AG08395 (cell line): ENCODE results near the gene GHDC.
"Not testable (repeated sequence)": the region's sequence is repeated elsewhere in the genome, so short reads cannot be mapped to it uniquely, and the experiment has no call there.

Source experiments
- DNase-seq: peaks from one replicate; pipeline ENCODE4 v3.0.0; 2012; ENCODE audit warnings: mixed read lengths, low spot score

Gene GHDC, protein sequence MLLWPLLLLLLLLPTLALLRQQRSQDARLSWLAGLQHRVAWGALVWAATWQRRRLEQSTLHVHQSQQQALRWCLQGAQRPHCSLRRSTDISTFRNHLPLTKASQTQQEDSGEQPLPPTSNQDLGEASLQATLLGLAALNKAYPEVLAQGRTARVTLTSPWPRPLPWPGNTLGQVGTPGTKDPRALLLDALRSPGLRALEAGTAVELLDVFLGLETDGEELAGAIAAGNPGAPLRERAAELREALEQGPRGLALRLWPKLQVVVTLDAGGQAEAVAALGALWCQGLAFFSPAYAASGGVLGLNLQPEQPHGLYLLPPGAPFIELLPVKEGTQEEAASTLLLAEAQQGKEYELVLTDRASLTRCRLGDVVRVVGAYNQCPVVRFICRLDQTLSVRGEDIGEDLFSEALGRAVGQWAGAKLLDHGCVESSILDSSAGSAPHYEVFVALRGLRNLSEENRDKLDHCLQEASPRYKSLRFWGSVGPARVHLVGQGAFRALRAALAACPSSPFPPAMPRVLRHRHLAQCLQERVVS

DNA sequence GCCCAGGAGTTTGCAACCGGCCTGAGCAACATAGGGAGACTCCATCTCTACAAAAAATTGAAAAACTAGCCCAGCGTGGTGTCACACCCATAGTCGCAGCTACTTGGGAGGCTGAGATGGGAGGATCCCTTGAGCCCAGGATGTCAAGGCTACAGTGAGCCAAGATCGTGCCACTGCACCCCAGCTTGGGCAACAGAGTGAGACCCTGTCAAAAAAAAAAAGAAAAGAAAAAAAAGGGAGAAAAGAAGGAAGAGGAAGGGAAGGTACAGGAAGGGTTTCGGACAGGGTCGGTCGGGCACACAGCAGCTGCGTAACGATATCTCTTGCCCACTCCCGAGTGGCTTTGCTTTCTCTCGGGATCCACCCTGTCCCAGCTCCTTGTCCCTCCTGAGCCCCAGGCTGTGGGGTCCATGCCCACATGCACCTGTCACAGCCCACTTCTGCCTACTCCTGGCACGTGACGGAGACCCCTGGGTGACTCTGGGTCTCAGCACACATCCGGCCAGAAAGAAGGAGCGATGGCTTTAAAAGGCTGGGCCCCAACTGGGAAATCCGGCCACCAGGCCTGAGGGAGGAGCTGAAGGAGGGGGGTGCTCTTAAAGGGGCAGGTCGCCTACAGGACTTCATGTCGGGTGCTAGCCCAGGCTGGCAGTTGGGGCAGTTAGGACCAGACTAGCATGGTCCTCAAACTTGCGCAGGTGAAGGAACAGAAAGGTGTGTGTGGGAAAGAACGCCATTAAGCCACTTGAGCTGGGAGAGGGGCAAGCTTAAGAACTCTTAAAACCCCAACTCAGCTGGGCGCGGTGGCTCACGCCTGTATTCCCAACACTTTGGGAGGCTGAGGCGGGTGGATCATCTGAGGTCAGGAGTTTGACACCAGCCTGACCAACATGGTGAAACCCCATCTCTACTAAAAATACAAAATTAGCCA, at the start of gene GHDC:
GHDC (minus strand) TSS at position 526 of the 931 bp plus-strand sequence. CDS start 913 bp downstream, outside the sequence.
- DNase-seq, result peak; percentile 88

DNA sequence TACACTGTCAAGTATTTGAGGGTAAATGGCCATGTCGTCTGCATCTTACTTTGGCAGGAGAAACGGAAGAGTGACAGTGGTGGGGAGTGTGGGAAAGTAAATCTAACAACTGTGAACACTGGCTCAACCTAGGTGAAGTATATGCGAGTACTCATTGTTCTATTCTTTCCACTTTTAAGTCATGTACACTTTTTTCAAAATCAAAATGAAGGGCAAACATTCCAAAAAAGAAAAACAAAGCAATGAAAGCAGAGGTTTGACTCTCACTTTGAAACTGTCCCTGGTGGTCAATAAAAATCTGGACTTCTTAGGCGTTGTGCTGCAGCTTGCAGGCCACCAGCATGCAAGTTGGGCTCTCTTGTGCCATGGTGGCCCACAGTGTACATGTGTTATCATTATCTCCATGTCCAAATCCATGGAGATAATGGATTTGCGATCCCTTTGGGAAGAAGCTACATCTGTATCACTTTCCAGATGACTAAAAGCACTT, 49.2 kb upstream of the GHDC start:
- no peak for DNase-seq

DNA sequence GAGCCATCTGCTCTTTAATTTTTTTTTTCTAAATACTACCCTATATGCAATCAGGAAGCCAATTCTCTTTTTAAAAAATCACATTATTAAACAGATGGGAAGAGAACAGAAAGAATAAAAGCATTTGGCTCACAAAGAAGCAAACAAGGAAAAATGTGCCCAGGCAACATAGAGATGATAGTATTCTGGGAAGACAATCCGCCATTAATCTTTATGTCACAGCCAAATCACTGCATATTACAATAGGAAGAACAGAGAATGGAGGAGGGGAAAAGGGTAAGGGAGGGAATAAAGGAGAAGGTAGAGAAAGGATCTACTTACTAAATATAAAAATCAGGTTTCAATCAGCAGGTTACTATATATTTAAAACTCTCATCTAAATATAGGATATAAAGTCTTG, 47.6 kb upstream of the GHDC start:
- DNase-seq, result no peak

DNA sequence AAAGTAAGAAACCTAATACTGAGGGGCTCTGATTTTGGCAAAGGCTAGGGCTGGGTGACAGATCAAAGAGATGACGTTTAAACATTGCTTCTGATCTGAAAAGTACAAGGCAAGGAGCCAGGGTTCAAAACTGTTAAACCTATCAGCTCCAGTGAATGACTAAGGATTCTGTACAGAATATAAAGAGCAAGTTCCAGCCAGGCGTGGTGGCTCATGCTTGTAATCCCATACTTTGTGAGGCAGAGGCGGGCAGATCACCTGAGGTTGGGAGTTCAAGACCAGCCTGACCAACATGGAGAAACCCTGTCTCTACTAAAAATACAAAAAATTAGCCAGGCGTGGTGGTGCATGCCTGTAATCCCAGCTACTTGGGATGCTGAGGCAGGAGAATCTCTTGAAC, 46.6 kb upstream of the GHDC start:
- not testable (repeated sequence) for DNase-seq

DNA sequence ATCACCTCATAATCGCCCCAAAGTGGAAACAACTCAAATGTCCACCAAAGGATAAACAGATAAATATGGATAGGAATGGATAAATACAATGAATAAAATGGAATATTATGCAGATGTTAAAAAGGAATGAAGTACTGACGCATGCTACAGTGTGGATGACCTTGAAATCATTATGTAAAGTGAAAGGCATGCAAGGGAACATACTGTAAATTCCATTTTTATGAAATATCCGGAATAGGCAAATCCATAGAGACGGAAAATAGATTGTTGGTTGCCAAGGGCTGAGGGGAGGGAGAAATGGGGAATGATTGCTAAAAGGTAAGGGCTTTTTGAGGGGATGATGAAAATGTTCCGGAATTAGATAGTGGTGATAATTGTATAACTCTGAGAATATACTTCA, 45.9 kb upstream of the GHDC start:
- DNase-seq, result no peak

DNA sequence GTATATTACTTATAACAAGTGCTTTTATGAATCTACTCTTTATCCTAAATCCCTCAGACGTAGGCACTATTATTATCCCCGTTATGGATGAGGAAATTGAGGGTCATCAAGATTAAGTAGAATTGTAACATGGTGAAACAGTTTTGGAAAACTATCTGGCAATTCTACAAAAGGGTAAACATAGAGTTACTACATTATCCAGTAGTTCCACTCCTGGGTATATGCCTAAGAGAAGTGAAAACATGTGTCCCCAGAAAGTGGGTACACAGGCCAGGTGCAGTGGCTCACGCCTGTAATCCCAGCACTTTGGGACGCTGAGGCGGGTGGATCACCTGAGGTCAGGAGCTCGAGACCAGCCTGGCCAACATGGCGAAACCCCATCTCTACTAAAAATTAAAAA, 45.3 kb upstream of the GHDC start:
- not testable (repeated sequence) for DNase-seq

DNA sequence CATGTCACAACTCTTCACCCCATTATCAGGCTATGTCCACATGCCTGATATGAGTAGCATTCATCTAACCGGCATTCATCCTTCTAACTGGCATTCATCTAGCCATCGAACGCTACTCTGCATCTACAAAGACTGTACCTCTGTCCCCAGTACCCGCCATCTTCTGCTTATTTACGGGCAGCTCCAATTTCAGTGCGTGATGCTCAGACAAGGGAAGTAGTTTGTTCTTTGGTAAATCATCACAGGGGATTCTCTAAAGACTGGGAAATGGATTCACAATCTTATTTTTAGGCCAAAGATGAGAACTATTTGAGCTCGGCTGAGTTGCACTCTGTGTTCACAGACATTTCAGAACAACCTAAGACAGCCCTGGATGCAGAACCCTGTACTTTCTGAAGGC, 42.5 kb upstream of the GHDC start:
- no peak for DNase-seq

DNA sequence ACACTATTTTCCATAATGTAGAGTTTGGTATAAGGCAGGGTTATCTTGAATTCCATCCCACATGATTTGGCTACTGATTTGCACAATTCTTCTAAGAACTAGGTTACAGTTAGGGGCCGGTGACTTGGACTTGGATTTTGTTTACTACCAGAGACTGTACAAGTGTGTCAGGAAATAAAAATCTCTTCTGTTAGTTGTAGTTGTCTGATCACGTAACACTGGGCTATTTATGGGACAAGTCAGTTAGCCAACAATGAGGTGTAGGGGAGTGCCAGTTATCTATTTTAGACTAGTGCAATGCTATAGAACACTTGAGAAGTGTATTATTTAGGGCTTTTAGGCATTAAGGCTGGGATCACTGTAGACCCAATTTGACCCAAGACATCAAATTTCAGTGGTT, 39.7 kb upstream of the GHDC start:
- DNase-seq, result no peak

DNA sequence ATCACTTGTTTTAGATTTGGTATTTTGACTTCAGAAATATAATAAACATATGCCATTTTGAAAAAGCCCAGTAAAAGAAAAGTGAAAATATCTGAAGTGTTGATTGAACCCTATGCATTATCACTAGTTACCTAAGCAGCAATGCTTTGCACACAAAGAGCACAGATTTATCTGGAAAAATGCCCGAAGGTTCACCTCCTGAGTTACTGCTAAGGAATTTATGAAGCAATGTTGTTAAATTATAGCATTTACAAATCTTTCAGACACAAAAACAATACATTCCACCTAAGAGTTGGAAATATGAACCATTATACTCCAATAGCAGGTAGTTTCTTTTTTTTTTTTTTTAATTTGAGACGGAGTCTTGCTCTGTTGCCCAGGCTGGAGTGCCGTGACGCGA, 38.9 kb upstream of the GHDC start:
- DNase-seq, result peak; percentile 33

DNA sequence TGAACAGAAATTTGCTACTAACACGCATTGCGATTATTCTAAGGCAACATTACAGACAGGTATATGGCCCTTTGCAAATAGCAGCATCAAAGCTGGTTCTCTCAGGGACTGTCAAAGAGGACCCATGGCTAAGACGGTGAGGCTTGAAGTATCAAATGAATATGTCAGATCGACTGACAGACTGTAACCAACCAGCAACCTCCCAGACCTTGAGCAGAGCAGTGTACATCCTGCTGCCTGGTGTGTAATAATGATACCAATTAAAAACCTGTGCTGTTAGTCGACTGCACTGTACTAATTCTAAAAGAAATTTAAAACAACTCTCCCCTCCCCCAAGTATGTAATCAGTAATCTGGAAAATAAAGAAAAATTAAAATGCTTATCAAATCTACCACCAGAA, 35.9 kb upstream of the GHDC start:
- DNase-seq, result no peak

DNA sequence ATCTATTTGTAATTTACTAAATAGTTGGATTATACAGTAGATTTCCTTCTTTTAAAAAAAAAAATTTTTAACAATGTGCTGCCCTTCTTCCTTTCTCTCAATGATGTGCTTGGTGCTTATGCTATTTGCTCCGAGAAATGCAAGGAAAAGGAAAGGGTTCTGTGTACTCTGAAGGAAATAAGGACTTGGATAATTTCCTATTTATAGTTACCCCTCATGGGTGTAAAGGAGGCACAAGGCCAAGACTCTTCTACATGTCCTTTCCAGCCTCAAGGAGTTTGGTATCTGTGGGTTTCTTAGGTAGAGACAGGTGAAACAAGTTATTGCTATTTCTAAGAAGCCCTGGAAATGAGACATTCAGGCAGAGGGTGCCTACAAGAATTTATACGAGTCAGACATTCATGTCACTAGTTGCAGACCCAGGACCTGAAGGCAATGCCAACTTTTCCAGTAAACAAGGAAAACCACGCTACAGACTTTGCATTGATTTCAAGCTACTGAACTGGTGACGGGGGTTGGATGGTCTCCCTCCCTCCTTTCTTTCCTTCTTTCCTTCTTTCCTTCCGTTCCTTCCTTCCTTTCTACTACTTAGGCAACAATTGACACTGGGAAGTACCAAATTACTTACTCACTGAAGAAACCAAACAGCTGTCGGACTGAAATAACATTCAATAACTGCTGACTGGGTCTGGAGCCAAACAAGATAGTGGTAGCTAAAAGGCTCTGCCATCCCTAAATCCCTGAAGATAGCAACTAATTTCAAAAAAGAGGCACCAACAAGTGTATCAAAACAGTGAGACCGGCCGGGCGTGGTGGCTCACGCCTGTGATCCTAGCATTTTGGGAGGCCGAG, 33.8 kb upstream of the GHDC start:
- peak; percentile 8 for DNase-seq

DNA sequence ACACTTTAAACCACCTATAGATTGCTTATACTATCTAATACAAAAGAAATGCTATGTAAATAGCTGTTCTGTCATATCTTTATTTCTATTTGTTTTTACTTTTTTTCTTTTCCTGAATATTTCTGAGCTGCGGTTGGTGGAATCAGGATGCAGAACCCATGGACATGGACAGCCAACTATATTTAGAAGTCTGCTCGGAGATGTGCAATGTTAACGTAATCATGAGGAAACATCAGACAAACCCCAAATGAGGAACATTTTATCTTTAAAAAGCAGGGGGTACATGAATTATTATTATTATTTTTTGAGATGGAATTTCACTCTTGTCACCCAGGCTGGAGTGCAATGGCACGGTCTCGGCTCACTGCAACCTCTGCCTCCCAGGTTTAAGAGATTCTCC, 31.4 kb upstream of the GHDC start:
- DNase-seq, result no peak

DNA sequence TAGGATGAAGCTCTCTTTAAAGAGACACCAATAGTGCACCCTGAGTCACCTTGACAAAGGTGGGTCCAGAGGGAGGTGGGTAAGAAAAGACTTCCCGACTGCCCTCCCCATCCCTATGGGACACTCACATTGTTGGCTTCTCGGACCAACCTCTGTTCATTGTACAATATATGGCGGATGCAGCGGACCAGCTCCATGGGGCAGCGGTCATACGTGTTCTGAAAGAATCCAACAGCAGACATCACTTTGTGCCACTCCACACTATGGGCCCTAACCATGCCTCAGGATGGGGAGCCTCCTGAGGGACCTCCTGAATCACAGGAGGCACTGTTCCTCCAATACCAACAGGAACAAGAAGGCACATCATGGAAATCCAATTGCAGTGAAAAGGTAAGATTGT, 30.4 kb upstream of the GHDC start:
- DNase-seq, result no peak

DNA sequence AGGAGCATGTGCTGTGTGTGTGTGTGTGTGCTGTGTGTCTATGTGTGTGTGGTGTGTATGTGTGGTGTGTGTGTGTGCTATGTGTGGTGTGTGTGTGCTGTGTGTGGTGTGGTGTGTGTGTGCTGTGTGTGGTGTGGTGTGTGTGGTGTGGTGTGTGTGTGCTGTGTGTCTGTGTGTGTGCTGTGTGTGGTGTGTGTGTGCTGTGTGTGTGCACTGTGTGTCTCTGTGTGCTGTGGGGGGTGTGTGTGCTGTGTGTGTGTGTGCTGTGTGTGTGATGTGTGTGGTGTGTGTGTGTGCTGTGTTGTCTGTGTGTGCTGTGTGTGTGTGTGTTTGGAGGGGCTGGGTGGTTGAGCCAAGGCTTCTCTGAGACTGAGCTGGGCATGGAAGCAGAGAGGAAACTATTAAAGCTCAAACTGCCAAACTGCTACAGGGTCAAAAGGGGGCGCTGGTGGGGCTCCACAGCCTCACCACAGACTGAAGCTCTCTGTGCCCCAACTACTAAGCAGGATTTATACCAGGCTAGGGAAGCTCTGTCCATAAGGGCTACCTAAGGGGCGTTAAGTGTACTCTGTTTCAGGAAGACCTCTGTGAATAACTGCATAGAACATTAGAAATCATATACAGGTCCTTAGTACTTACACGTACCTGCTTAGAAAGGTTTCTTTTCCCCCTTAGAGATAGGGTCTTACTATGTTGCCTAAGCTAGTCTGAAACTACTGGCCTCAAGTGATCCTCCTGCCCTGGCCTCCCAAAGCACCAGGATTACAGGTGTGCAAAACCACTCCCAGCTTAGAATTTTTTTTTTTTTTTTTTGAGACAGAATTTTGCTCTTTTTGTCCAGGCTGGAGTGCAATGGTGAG, 27.8 kb upstream of the GHDC start:
- DNase-seq, result peak; percentile 55

DNA sequence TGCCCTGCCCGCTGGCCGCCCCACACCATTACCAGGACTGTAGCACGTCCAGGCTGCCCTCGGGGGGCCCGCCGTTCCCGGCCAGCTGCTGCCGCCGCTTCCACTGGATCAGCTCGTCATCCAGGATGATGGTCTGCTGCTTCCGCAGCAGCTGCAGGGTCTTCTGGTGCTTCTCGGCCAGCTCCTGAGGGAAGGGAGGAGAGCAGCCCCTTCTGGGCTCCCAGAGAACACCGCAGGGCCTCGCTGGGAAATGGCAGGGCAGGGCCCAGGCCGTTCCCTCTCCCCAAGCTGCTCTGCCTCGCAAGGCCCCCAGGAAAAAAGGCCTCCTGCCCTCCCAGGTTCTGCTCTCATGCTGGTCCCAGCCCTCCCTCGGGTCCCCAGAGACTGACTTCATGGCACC, 25.0 kb upstream of the GHDC start:
- not testable (repeated sequence) for DNase-seq

DNA sequence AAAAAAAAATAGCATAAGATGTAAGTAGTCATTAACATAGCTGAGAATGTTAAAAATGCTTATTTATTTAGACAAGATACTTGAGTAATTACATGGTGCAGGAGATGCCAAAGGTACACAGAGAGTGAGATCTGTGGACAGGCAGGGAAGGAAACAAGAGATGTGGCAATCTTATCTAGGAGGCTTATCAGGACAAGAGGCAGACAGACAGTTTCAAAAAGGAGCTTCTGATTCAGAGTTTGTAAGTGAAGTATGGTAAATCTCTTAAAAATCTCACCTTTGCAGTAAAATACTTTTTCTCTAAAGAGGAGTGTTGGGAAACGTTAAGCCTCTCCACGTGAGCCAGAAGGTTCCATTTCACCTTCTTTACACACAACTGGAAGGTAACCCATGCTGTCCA, 19.9 kb upstream of the GHDC start:
- no peak for DNase-seq

DNA sequence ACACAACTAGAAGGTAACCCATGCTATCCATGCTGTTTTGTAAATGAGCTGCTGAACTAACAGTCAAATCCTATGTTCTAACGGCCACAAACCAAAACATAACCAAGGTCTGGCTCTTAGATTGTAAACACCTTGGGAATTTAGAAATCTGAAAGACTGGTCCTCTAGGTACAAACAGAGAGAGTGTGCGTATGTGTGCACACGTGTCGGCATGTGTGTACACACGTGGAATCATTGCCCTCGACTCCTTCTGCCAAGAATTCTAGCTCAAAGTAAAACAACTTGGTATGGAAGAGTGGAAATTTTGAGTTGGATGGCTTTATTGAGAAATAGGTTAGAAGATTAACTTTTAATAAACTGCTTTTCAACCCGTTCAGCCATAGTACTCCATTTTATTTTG, 18.1 kb upstream of the GHDC start:
- DNase-seq, result peak; percentile 31

DNA sequence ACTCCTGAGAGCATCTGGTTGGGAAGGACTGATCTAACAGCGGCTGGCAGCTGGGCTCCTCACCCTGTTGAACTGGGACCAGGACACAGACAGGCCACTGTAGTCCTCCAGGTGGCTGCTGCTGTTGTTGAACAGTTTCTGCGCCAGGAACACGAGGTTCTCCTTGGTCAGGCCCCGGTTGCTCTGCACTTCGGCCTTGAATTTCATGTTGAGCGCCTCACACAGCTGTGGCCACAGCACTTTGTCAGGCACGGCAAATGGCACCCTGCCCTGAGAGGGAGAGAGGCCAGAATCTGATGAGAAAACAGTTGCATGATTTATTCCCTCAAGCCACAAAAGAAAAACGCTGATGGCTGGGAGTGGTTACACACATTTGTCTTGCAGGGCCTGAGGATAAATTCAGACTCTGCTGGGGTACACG, 17.6 kb upstream of the GHDC start:
- DNase-seq, result peak; percentile 58

DNA sequence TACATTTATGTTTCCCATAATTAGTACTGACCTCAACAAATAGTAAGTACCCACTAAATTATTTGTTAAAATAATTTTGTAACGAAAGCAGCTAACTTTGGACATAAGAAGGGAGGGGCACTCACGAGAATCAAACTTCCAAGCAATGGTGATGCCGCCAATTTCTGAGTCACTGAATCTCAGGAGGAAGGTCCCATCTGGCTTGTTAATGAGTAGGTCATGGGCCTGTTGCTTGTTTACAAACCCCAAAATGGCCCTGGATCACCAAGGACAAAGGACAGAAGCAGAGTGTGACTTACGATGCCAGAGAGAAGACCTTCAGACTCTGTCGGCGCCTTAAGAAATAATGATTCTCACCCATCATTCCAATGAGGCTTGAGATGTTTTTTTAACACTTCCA, 15.8 kb upstream of the GHDC start:
- DNase-seq, result no peak

DNA sequence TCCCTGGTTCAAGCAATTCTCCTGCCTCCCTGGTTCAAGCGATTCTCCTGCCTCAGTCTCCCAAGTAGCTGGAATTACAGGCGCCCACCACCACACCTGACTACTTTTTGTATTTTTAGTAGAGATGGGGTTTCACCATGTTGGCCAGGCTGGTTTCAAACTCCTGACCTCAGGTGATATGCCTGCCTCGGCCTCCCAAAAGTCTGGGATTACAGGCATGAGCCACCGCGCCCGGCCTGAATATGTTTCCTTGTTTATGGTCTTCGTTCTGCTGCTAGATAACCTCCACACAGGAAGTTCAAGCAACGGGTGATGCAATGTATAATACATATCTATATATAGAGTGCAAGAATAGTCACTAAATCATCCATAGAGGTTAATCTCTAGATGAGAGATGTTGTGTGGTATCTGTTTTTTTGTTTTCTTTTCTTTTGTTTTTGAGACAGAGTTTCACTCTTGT, 11.9 kb upstream of the GHDC start:
- DNase-seq, result not testable (repeated sequence)

DNA sequence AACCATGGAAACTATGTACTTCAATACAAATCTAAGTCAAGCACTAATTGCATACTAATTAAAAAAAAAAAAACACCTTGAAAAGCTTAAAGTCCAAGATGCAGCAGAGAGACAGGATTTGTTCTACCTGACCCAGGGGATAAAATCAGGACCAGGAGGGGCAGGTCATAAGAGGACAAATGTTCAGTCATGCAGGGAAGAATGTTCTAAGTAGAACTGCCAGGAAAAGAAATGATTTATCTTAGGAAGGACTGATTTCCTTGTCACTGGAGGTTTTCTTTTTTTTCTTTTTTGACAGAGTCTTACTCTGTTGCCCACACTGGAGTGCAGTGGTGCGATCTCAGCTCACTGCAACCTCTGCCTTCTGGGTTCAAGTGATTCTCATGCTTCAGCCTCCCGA, 9.1 kb upstream of the GHDC start:
- DNase-seq, result no peak
